ENCODE results near the gene CCDC47. TPM values are rescaled to one million over a fixed set of nuclear protein-coding genes. Genes with fewer than 3 reads are reported as not detected.
"Not testable (repeated sequence)": the region's sequence is repeated elsewhere in the genome, so short reads cannot be mapped to it uniquely, and the experiment has no call there.

The CCDC47 gene
- total RNA-seq, 1 donor from 2014 or later = 65.2 TPM

DNA sequence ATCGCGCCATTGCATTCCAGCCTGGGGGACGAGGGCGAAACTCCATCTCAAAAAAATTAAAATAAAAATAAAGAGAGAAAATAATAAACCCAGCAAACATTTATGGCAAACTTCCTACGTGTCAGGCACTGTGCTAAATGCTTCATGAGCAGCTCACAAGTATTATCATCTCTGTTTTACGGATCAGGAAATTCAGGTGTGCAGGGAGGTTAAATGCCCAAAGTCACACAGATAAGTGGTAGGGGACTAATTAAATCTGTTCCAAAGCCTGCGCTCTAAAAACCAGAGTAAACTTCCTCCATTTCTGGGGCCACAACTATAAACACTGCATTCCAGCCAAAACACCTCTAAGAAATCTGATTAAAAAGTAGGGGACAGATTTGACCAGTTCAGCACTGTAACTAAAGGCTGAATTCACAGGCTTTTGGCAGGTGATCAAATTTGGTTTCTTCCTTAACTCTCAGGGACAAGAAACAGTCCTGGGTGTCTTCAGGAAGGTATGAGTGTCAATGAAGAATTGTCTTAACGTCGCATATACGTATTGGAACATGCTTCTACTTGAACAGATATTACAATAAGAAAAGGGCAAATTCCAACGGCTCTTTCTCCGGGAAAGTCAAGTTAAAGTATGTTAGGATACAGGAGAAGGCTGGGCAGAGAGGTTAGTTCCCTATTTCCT lies 32.8 kb downstream of the CCDC47 start:
- ATAC-seq = no peak
- DNase-seq (ENCODE audit: low spot score) = no peak

- ATAC-seq = no peak
- no peak for DNase-seq (ENCODE audit: low spot score)
Observed at GRCh38 chr17:63735691-63736090, 37.7 kb downstream of the CCDC47 start.

- DNase-seq (ENCODE audit: low spot score) = no peak
- no peak for ATAC-seq
Observed at GRCh38 chr17:63722403-63722802, 51.0 kb downstream of the CCDC47 start.

- not testable (repeated sequence) for DNase-seq (ENCODE audit: low spot score); ATAC-seq
Observed at GRCh38 chr17:63720194-63720593, 53.2 kb downstream of the CCDC47 start.

GRCh38 chr17:63718988-63719387 lies 54.4 kb downstream of the CCDC47 start:
- ATAC-seq (no peak), DNase-seq (ENCODE audit: low spot score) (no peak)

DNA sequence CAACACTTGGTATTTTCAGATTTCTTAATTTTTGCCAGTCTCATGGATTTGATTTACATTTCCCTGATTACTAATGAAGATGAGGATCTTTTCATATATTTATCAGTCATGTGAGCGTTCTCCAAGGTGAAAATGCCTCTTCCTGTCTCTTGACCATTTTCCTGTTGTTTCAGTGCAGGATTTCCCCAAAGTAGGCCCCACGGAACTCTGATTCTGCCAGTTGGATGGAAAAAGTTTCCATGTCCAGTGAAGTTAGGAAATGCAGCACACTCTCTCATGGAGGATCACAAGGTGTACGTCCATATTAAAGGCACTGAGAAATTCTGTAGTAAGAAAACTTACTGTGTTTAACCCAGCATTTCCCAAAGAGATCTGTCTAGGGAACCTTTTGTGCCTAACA lies 57.0 kb downstream of the CCDC47 start:
- no peak for ATAC-seq
- DNase-seq (ENCODE audit: low spot score) = no peak

DNA sequence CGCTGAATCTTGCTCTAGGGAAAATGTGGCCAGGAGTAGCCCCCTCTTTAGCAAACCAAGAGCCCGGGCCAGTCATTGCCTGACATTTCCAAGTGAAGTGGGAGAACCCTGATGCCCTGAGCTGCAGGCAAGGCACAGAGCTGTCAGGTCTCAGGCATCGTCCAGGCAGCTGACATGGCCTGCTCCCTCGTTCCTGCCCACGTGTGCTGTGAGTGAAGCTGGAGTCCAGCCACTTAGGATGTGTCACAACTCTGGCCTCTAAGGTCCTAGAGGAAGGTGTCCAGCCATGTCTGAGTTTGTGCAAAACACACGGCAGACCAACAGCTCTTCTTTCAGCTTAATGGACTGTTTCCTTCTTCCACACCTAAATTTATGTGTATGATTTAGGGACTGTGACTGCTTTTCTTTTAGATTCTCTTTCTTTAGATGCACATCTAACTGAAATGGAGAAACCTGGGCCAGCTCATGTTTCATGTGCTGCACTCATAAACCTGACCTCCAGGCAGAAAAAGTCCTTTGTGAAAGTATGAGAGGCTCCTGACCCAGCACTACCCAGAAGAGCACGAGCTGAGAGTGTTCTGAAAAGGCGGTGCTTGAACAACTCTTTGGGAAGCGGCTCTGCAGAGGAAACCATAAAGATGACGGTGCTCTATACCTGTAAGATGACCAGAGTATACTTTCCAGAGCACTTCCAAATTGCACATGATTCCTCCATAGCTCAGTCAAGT lies 58.7 kb downstream of the CCDC47 start:
- ATAC-seq (peak; percentile 69), DNase-seq (ENCODE audit: low spot score) (peak; percentile 38)

GRCh38 chr17:63709110-63709509 lies 64.3 kb downstream of the CCDC47 start:
- DNase-seq (ENCODE audit: low spot score) (peak; percentile 35), ATAC-seq (no peak)

GRCh38 chr17:63707151-63707550 lies 66.2 kb downstream of the CCDC47 start:
- DNase-seq (ENCODE audit: low spot score) (no peak), ATAC-seq (no peak)

GRCh38 chr17:63706336-63707082 lies 66.9 kb downstream of the CCDC47 start:
- DNase-seq (ENCODE audit: low spot score) (no peak), ATAC-seq (no peak)

GRCh38 chr17:63705657-63706056 lies 67.7 kb downstream of the CCDC47 start:
- no peak for DNase-seq (ENCODE audit: low spot score)
- no peak for ATAC-seq

DNA sequence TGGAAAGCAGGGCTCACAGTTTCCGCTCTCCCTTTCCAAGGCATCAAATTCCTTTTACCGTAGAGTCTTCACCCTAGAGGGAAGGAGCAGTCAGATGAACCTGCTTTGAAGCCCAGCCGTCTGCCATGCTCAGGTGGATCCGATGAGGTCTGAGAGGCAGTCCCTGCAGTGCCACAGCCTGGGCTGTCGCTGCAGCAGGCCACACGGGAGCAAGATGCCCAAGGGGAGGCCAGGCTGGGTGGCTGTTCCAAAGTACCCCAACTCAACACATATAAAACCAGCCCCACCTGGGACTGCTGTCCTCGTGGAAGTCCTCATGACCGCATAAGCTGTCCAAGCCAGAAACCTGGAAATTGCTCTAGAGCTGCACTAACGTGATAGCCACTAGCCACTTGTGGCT lies 68.6 kb downstream of the CCDC47 start:
- DNase-seq (ENCODE audit: low spot score) (peak; percentile 43), ATAC-seq (no peak)

DNA sequence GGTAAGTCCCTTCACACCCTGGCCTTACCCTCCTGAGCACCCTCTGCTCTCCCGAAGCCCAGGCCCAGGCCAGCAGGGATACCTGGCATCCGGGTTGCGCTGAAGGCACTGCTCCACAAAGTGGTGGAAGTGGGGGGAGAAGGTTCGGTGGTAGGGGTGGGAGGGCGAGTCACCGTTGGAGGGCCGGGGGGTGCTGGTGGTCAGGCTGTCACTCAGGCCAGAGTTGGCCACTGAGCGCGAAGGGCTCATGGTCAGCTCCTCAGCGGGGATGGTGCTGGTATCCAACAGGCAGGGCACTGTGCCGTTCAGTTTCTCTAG lies 69.2 kb downstream of the CCDC47 start:
- ATAC-seq = no peak
- peak; percentile 41 for DNase-seq (ENCODE audit: low spot score)

DNA sequence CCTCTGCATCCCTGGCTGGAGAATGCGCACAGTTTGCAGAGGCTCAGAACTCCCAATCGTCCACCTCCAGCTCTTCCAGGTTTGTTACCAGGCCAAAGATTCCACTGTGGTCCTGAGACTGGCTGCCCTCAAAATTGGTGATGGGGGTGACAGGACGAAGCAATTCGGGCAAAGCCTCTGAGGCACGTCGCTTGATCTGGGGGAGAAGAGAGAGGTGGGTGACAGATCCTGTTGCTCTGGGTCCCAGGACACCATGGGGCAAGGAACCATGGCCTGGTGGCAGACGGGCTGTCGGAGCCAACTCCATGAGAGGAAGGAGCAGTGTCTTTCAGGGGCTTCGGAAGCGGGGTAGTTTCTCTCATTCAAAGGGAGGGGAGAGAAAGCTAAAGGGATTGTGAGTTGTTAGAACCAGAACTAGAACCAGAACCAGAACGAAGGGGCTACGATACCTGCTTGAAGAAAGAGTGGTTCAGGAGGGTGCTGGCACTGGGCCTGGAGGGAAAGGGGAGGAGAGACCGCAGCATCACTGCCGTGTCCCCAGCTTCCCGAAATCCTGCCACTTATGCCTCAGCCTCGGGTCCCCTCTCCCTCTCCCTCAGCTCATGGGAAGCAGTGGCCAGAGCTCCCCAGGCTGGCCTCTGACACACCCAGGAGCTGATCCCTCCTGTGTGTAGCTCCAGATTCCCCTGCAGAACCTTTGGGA lies 69.7 kb downstream of the CCDC47 start:
- ATAC-seq (no peak), DNase-seq (ENCODE audit: low spot score) (no peak)

DNA sequence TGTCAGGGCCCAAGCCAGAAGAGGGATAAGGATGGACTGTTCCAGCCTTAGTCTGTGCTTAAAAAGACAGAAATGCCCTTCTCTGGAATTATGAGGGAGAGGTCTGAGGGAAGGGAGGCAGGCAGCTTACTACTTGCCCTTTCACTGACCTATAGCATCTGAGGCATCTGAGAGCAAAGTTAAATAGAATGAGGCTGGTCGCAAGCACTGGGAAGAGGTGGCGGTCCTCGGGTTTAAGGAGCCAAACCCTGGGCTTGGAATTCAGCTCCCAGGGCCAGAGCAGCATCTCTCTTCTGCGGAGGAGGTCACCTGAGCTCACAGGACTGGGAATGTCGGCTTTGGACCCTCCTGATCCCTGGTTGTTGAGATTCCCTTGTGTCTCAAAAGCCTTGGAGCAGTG lies 70.4 kb downstream of the CCDC47 start:
- ATAC-seq (no peak), DNase-seq (ENCODE audit: low spot score) (no peak)

- DNase-seq (ENCODE audit: low spot score) (no peak), ATAC-seq (no peak)
Observed at GRCh38 chr17:63702721-63703015, 70.7 kb downstream of the CCDC47 start.

GRCh38 chr17:63701868-63702720 lies 71.3 kb downstream of the CCDC47 start:
- DNase-seq (ENCODE audit: low spot score) = no peak
- no peak for ATAC-seq

GRCh38 chr17:63701456-63701820 lies 72.0 kb downstream of the CCDC47 start:
- ATAC-seq (no peak), DNase-seq (ENCODE audit: low spot score) (no peak)

DNA sequence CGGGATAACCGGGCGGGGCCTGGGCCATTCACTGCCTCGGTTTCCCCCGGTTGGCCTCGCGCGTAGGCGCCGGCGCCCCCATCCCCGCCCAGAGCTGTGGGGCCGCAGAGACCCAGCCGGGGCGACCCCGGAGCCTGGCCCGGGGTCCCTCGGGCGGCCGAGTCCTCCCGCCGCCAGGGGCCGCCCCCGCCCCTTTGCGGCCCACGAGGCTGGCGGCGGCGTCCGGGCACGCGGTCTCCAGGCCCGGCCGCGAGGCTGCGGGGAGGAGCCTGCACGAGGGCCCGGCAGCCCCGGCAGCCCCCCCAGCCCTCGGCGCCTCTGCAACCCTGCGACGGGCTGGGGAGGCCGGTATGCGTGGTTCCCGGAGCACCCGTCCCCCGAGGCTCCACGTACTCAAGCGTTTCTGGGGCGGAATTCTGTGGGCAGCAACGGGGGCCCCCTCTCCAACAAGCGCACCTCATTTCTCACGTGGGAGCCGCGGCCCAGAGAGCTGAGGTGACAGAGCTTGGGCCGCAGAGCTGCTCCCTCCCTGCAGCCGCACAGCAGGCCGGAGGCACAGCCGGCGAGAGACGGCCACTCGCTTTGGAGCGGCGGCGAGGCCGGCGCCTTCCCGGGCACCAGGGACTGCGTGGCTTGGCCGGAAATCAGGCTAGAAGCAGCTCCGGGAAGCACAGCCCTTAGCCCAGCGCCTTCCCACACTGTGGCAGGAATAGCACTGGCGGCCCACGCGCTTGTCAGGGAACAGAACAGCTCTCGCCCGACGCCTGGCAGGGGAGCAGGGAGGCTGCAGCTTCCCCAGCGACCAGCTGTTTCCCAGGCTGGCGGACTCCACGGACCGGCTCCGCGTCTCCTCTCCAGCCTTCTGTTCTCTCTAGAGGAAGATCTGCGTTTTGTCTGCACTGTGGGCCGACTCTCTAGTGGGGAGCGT lies 72.6 kb downstream of the CCDC47 start:
- ATAC-seq (peak; percentile 6), DNase-seq (ENCODE audit: low spot score) (peak; percentile 56)

Data from left lobe of liver (tissue), 2 donors.